K562 (cell line): ENCODE data around the gene IPO9. TPM values are rescaled to one million over a fixed set of nuclear protein-coding genes. Genes with fewer than 3 reads are reported as not detected.

Source experiments
- ATAC-seq: fragments of 200-7000 bp; cut with Tn5 transposase; 3 replicates; pipeline ENCODE4 v1.9.1; 2020; ENCODE audit warnings: moderate library complexity
- BruUV-seq: library from RNA; stranded (reverse); fragments of 400-500 nt; replicated peaks from 2 replicates; lab custom pipeline; 2021; lab: Mats Ljungman, UMichigan
- CTCF ChIA-PET: fragments of 300-600 bp; formaldehyde crosslinking; extraction: SDS; loops from one replicate; lab custom pipeline; 2021; ENCODE audit warnings: low intra/inter-chr PET ratio; lab: Yijun Ruan, JAX
- POLR2A ChIA-PET: fragments of 300-600, 350-650 bp; sonication (Branson Sonifier 250); formaldehyde crosslinking; extraction: SDS; loops from one replicate; lab custom pipeline; 2021; ENCODE audit warnings: antibody characterized with exemption, inconsistent platforms; lab: Yijun Ruan, JAX
- DNase-seq, 4 experiments: peaks; one replicate each; pipeline versions ENCODE4 v3.0.0 to v3.0.0-alpha.2; 2011 to 2018; ENCODE audit warnings: low spot score in 3 of 4, mixed read lengths in 3 of 4; ENCODE audit errors: extremely low read depth in 1 of 4
- FAIRE-seq: peaks from 2 replicates; lab custom pipeline; 2011; peaks lifted over from hg19 to GRCh38; lab: Jason Lieb, UNC
- H2AFZ ChIP-seq: 2 replicates; pipeline ENCODE4 v1.6.0; 2011; ENCODE audit warnings: low read depth, low read length, control low read depth, inconsistent platforms
- H3K27ac ChIP-seq: fragments of 200-600 bp; 3 replicates; pipeline ENCODE4 v1.8.0; 2011; ENCODE audit warnings: low read depth, mild to moderate bottlenecking, control low read depth, inconsistent platforms, low read length, moderate library complexity, mixed read lengths; ENCODE audit errors: extremely low read depth
- H3K27me3 ChIP-seq, 2 experiments: fragments of 300-600 bp in 1 of 2; 2 replicates in 1 of 2; 3 replicates in 1 of 2; pipeline versions ENCODE4 v1.6.0 to v1.8.0; 2011; ENCODE audit warnings: inconsistent platforms in 2 of 2, low read length in 2 of 2, mild to moderate bottlenecking in 1 of 2, mixed read lengths in 1 of 2, moderate library complexity in 1 of 2; ENCODE audit not compliant: control insufficient read depth in 2 of 2, insufficient read depth in 2 of 2
- H3K36me3 ChIP-seq: fragments of 300-600 bp; 3 replicates; pipeline ENCODE4 v1.8.0; 2011; ENCODE audit warnings: mild to moderate bottlenecking, low read length, inconsistent platforms; ENCODE audit not compliant: control insufficient read depth, insufficient read depth
- H3K4me1 ChIP-seq, 2 experiments: fragments of 200-600 bp in 1 of 2; replicated peaks in 1 of 2; 2 replicates in 1 of 2; 3 replicates in 1 of 2; pipeline versions ENCODE4 v1.5.1 to v1.8.0; 2011; ENCODE audit warnings: inconsistent platforms in 2 of 2, low read length in 2 of 2, mild to moderate bottlenecking in 1 of 2, mixed read lengths in 1 of 2, moderate library complexity in 1 of 2; ENCODE audit not compliant: control insufficient read depth in 2 of 2, insufficient read depth in 2 of 2
- H3K4me2 ChIP-seq: 2 replicates; pipeline ENCODE4 v1.6.1; 2011; ENCODE audit warnings: low read length, control low read depth, inconsistent platforms, mixed read lengths; ENCODE audit not compliant: insufficient read depth
- H3K4me3 ChIP-seq: fragments of 200-600 bp; sonication (generic), shearing (Covaris generic); 2 replicates; pipeline ENCODE4 v1.5.1; 2016; ENCODE audit warnings: control low read depth, inconsistent platforms
- H3K79me2 ChIP-seq: fragments of 200-600 bp; 3 replicates; pipeline ENCODE4 v1.8.0; 2011; ENCODE audit warnings: low read length, inconsistent platforms; ENCODE audit not compliant: control insufficient read depth, insufficient read depth
- H3K9ac ChIP-seq, 2 experiments: 2 replicates each; pipeline versions ENCODE4 v1.6.0 to v1.6.1; 2011; ENCODE audit warnings: low read depth in 2 of 2, low read length in 2 of 2, control low read depth in 1 of 2, inconsistent platforms in 1 of 2, mild to moderate bottlenecking in 1 of 2, mixed read lengths in 1 of 2; ENCODE audit not compliant: insufficient read depth in 1 of 2
- H3K9me1 ChIP-seq: one replicate; pipeline ENCODE4 v1.6.0; 2011; ENCODE audit warnings: inconsistent platforms, mild to moderate bottlenecking, low read length, moderate library complexity; ENCODE audit not compliant: control insufficient read depth, insufficient read depth
- H3K9me3 ChIP-seq: replicated peaks from 2 replicates; pipeline ENCODE4 v1.5.1; 2011; ENCODE audit warnings: low read depth, low read length, inconsistent platforms; ENCODE audit not compliant: control insufficient read depth, insufficient read depth
- H4K20me1 ChIP-seq: replicated peaks from 2 replicates; pipeline ENCODE4 v1.6.1; 2011; ENCODE audit warnings: low read length, inconsistent platforms, mixed read lengths; ENCODE audit not compliant: control insufficient read depth, insufficient read depth
- ARID2 ChIP-seq: fragments of 450-650 bp; IDR thresholded peaks from 2 replicates; pipeline ENCODE4 v1.6.1; 2017; ENCODE audit warnings: antibody characterized with exemption, mild to moderate bottlenecking
- ARNT ChIP-seq, 2 experiments: fragments of 450-650 bp; IDR thresholded peaks; 2 replicates each; pipeline ENCODE4 v1.6.1; 2016; ENCODE audit warnings: mild to moderate bottlenecking in 1 of 2
- ATF6 ChIP-seq: sonication (generic); formaldehyde crosslinking; IDR thresholded peaks from 2 replicates; pipeline ENCODE4 v1.4.0; 2020; ENCODE audit warnings: mild to moderate bottlenecking, missing genetic modification reagents
- DACH1 ChIP-seq: fragments of 450-650 bp; IDR thresholded peaks from 2 replicates; pipeline ENCODE4 v1.6.1; 2018; ENCODE audit not compliant: partially characterized antibody
- ETS2 ChIP-seq: IDR thresholded peaks from 2 replicates; pipeline ENCODE4 v1.6.1; 2016; ENCODE audit warnings: borderline replicate concordance, missing genetic modification characterization, mild to moderate bottlenecking, moderate library complexity, missing compliant biosample characterization; ENCODE audit not compliant: poor library complexity, severe bottlenecking
- FOXK1 ChIP-seq: sonication (generic); formaldehyde crosslinking; IDR thresholded peaks from 2 replicates; pipeline ENCODE4 v1.8.0; 2022; ENCODE audit warnings: missing genetic modification reagents, mild to moderate bottlenecking, borderline replicate concordance
- GTF2E2 ChIP-seq: fragments of 200-800 bp; sonication (Bioruptor generic); IDR thresholded peaks from 2 replicates; pipeline ENCODE4 v1.6.1; 2016; ENCODE audit warnings: missing genetic modification characterization, missing compliant biosample characterization
- HCFC1 ChIP-seq: IDR thresholded peaks from 2 replicates; pipeline ENCODE4 v1.6.1; 2012; ENCODE audit warnings: low read depth, low read length, improper control_type of control experiment
- HMGN3 ChIP-seq: IDR thresholded peaks from 2 replicates; pipeline ENCODE4 v1.6.1; 2011; ENCODE audit warnings: borderline replicate concordance, low read depth, mild to moderate bottlenecking, mixed read lengths, low read length; ENCODE audit not compliant: insufficient read length; ENCODE audit errors: extremely low read depth
- NFIC ChIP-seq: fragments of 450-650 bp; IDR thresholded peaks from 2 replicates; pipeline ENCODE4 v1.6.1; 2017; ENCODE audit warnings: mild to moderate bottlenecking, inconsistent platforms
- PTBP1 ChIP-seq: fragments of 200-400 bp; formaldehyde crosslinking; IDR thresholded peaks from 2 replicates; pipeline ENCODE4 v1.6.1; 2017; ENCODE audit warnings: low read depth, low read length
- ZBTB33 ChIP-seq: sonication (generic); formaldehyde crosslinking; IDR thresholded peaks from 2 replicates; pipeline ENCODE4 v1.8.1; 2023; ENCODE audit warnings: mild to moderate bottlenecking, missing genetic modification reagents
- ZBTB8A ChIP-seq: fragments of 450-650 bp; IDR thresholded peaks from 2 replicates; pipeline ENCODE4 v1.6.1; 2018; ENCODE audit warnings: mild to moderate bottlenecking, moderate library complexity; ENCODE audit not compliant: partially characterized antibody
- ZC3H4 ChIP-seq: sonication (generic); formaldehyde crosslinking; IDR thresholded peaks from 2 replicates; pipeline ENCODE4 v1.9.0; 2021; ENCODE audit warnings: missing genetic modification reagents, borderline replicate concordance
- ZNF174 ChIP-seq: fragments of 250-450 bp; sonication (Bioruptor Pico); IDR thresholded peaks from 2 replicates; pipeline ENCODE4 v1.4.0; 2020; ENCODE audit warnings: mild to moderate bottlenecking
- ZNF217 ChIP-seq: sonication (generic); formaldehyde crosslinking; IDR thresholded peaks from 2 replicates; pipeline ENCODE4 v1.8.0; 2022; ENCODE audit warnings: mild to moderate bottlenecking, missing genetic modification reagents
- ZNF263 ChIP-seq: sonication (generic); formaldehyde crosslinking; IDR thresholded peaks from 2 replicates; pipeline ENCODE4 v1.8.0; 2022; ENCODE audit warnings: mild to moderate bottlenecking, missing genetic modification reagents, borderline replicate concordance
- ZNF586 ChIP-seq: fragments of 450-650 bp; formaldehyde crosslinking; conservative IDR thresholded peaks from 2 replicates; pipeline ENCODE4 v1.4.0; 2020; ENCODE audit warnings: mild to moderate bottlenecking, moderate library complexity
- WGBS: fragments of 100-300 bp; shearing (Covaris generic); methylation state at CpG from one replicate; pipeline ENCODE4 v1.1.6; 2016; ENCODE audit warnings: low coverage, mixed read lengths; ENCODE audit not compliant: insufficient coverage; ENCODE audit errors: missing lambda C conversion rate; 5-methylcytosine and 5-hydroxymethylcytosine counted together
- in situ Hi-C: fragments of 300-500 bp; cut with MboI; formaldehyde crosslinking; loops from 4 replicates; pipeline ENCODE4 v1.15.0; 2018; ENCODE audit warnings: inconsistent platforms, mixed read lengths
- intact Hi-C: fragments of 100-400 bp; cut with micrococcal nuclease; formaldehyde crosslinking; loops from 2 replicates; pipeline ENCODE4 v1.14.2; 2022
- polyA plus RNA-seq, 8 experiments: library from polyadenylated mRNA; depleted of rRNA in 4 of 8; stranded (reverse) in 5 of 8; unstranded in 3 of 8; fragments of >200 nt; fragmentation: Nextera tagmentation in 2 of 8; fragmentation: Illumina TruSeq in 1 of 8; extraction: Ambion mirVana in 2 of 8; extraction: Trizol in 1 of 8; gene quantifications; 2 replicates each; pipeline versions ENCODE4 v1.2.1 to v1.2.3, GENCODE V29; 2011 to 2014; ENCODE audit warnings: inconsistent platforms in 1 of 8, missing spikeins in 1 of 8
- total RNA-seq, 7 experiments: library from RNA; depleted of rRNA in 6 of 7; stranded (reverse); fragments of >200 nt in 6 of 7; fragmentation: Illumina TruSeq in 2 of 7; extraction: Trizol in 2 of 7; gene quantifications; 2 replicates each; pipeline versions ENCODE4 v1.2.1 to v1.2.3, GENCODE V29; 2011 to 2021; ENCODE audit warnings: low replicate concordance in 1 of 7

The IPO9 gene
- total and polyA plus RNA-seq, 9 of the 15 experiments (the other 6 are each of a cell fraction or from before 2014, with no cell fraction given), result 27.9 to 78.6 (median 43.9) TPM

GRCh38 chr1:201828217-201828819 is 639 bp upstream of the IPO9 start:
- Histone ChIP-seq H2AFZ (peak overlapping the region; percentile 46), H3K36me3 (peaks cover 13% of the 10 kb centered on the region; the same call in 1 of the 3 replicates), H3K4me2 (peak overlapping the region; percentile 59), H4K20me1 (peaks cover 12% of the 10 kb centered on the region), H3K27me3 (no peaks in the 10 kb centered on the region), H3K79me2 (peaks cover 51% of the 10 kb centered on the region), H3K27ac (no peak overlapping the region; the same call in 2 of the 3 replicates), H3K4me1 (peaks cover 12 to 37% of the 10 kb centered on the region in 2 experiments), H3K4me3 (peak overlapping the region; percentile 94; the same call in 1 of the 2 replicates), H3K9ac (peak overlapping the region; percentile 32 to 81), H3K9me1 (no peaks in the 10 kb centered on the region), H3K9me3 (no peaks in the 10 kb centered on the region)
- no TSS peak for BruUV-seq
- in situ Hi-C loops (no loop called here), intact Hi-C loops (loop anchor here (5.0 kb wide), 1 partner anchor 54 kb away; no protein-coding TSS in a partner anchor)
- no peak for FAIRE-seq
- POLR2A ChIA-PET, result interaction anchor here (1.2 to 3.4 kb wide), 8 partner anchors 9 to 296 kb away, joined by 3 to 16 read pairs (median 5); no protein-coding TSS in a partner anchor
- 79% methylated on average over 14 of the region's 16 CpGs for WGBS
- no peak for DNase-seq
- no peak for ATAC-seq
- CTCF ChIA-PET, result interaction anchor here (0.5 to 1.5 kb wide), 5 partner anchors 124 to 327 kb away, joined by 3 to 5 read pairs (median 3); no protein-coding TSS in a partner anchor
- no peak for TF ChIP-seq ZBTB8A
- no peak for TF ChIP-seq ARNT (IDR thresholded peaks at IDR 0.05)
- no peak for TF ChIP-seq PTBP1
- TF ChIP-seq GTF2E2, result no peak
- no peak for TF ChIP-seq ZNF174 (CRISPR knock-in tag)
- no peak for TF ChIP-seq ZNF217 (CRISPR knock-in tag)
- no peak for TF ChIP-seq ETS2
- TF ChIP-seq FOXK1, result 0 out of 2 replicates have a peak, but pooled peaks have one; percentile 12
- no peak for TF ChIP-seq ARID2
- no peak for TF ChIP-seq ZC3H4 (CRISPR knock-in tag)
- TF ChIP-seq HCFC1, result no peak
- no peak for TF ChIP-seq NFIC
- 0 out of 2 replicates have a peak, but pooled peaks have one; percentile 9 for TF ChIP-seq ZBTB33 (CRISPR knock-in tag)
- no peak for TF ChIP-seq ATF6 (CRISPR knock-in tag)
- TF ChIP-seq DACH1, result no peak
- no peak for TF ChIP-seq ZNF586 (CRISPR knock-in tag)
- TF ChIP-seq HMGN3, result no peak
- no peak for TF ChIP-seq ZNF263 (CRISPR knock-in tag)
